Measurements from ENCODE around the gene PARD6G.

DNA sequence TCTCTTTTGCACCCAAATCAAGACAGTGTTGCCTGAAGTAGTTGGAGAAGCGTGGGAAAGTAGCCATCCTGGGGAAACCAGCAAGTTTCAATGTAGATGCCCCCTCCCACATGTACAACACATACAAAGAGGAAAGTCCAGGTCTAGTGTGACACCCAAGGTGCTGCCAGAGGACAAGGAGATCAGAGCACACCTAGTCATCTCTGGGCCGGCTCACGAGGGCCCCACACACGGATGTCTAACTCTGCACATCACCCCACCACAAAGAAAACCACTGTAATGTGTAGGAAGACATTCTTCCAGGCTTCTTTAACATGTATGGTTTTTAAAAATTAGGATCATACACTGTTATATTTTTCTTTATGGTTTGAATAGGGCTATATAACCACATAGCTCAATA is 21.6 kb downstream of the PARD6G start:
- TF ChIP-seq CTCF (IDR thresholded peaks at IDR 0.05) (no peak), POLR2A (IDR thresholded peaks at IDR 0.05) (no peak), POLR2AphosphoS5 (IDR thresholded peaks at IDR 0.05) (no peak)
